ENCODE measurements around the gene ARHGAP6.
A peak's percentile ranks its signal among the peaks of the same experiment; 100 is the strongest.

The ARHGAP6 gene

GRCh38 chrX:11148401-11148800 lies 517.3 kb downstream of the ARHGAP6 start:
- H3K4me3 ChIP-seq (ENCODE audit: low read depth, low read length) = no peak overlapping the region
- TF ChIP-seq CTCF (IDR thresholded peaks at IDR 0.05; ENCODE audit: low read depth, low read length) = no peak

- TF ChIP-seq CTCF (IDR thresholded peaks at IDR 0.05; ENCODE audit: low read depth, low read length) = no peak
- H3K4me3 ChIP-seq (ENCODE audit: low read depth, low read length) = no peak overlapping the region
Observed at GRCh38 chrX:11146411-11146810, 519.3 kb downstream of the ARHGAP6 start.

GRCh38 chrX:11143931-11144678 lies 521.6 kb downstream of the ARHGAP6 start:
- peak; percentile 24; the same call in 1 of the 2 replicates for TF ChIP-seq CTCF (IDR thresholded peaks at IDR 0.05; ENCODE audit: low read depth, low read length)
- H3K4me3 ChIP-seq (ENCODE audit: low read depth, low read length) = no peak overlapping the region

GRCh38 chrX:11138498-11139390 lies 527.0 kb downstream of the ARHGAP6 start:
- TF ChIP-seq CTCF (IDR thresholded peaks at IDR 0.05; ENCODE audit: low read depth, low read length) = no peak
- no peak overlapping the region for H3K4me3 ChIP-seq (ENCODE audit: low read depth, low read length)

GRCh38 chrX:11137543-11138139 lies 528.1 kb downstream of the ARHGAP6 start:
- no peak overlapping the region for H3K4me3 ChIP-seq (ENCODE audit: low read depth, low read length)
- peak; percentile 20; the same call in 1 of the 2 replicates for TF ChIP-seq CTCF (IDR thresholded peaks at IDR 0.05; ENCODE audit: low read depth, low read length)

- no peak overlapping the region for H3K4me3 ChIP-seq (ENCODE audit: low read depth, low read length)
- no peak for TF ChIP-seq CTCF (IDR thresholded peaks at IDR 0.05; ENCODE audit: low read depth, low read length)
Observed at GRCh38 chrX:11135564-11136185, 530.0 kb downstream of the ARHGAP6 start.
